CD4-positive, alpha-beta T cell treated with Interleukin-15 for 4 hours (primary cell): ENCODE results near the gene HEATR5B.
A peak's percentile ranks its signal among the peaks of the same experiment; 100 is the strongest.
"Not testable (repeated sequence)": the region's sequence is repeated elsewhere in the genome, so short reads cannot be mapped to it uniquely, and the experiment has no call there.

Experiments used
- DNase-seq: peaks from one replicate; pipeline ENCODE4 v3.0.0-alpha.2; 2020; ENCODE audit warnings: low spot score

HEATR5B gene

DNA sequence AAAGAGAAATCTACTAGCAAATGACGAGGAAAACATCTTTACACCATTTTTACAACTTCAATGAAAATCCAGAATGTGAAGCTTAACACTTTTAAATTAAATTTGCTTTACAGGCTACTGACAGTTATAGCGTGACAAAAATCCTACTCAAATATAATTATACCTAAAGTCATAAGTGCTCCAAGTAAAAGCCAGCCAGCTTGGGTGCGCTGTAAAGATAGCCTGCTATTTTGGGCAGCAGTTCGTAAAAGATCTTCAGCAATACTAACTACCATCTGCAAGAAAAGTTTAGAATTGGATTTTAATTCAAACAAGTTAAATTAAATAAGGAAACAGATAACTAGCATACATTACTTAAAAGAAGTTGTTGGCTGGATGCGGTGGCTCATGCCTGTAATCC, 22.4 kb downstream of the HEATR5B start:
- no peak for DNase-seq

DNA sequence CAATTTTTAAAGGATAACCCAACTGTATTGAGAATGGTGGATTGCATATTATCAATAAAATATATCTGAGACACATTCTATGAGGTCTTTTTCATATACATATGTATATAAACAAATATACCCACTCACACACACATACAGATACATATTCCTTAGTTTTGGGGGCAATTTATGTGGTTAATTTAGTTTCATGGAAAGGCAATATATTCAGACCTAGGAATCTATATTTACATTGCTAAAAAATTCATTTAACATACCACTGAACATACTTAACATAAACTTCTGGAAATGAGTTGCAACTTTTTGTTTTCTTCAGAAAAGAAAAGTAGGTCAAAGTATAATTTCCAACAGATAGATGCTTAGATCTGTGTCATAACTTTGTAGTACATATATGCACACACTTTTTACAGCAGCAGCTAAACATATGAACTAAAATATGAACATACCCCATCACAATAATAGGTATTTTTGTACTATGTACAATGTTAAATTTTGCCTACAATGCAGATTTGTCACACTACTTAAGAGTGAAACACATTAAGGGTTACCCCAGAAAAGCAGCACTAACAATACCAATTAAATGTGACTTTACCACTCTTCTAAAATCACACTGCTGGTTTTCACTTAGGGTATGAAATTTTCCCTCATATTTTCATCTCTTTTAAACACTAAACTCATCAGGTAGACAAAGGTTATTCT, 23.0 kb downstream of the HEATR5B start:
- no peak for DNase-seq

DNA sequence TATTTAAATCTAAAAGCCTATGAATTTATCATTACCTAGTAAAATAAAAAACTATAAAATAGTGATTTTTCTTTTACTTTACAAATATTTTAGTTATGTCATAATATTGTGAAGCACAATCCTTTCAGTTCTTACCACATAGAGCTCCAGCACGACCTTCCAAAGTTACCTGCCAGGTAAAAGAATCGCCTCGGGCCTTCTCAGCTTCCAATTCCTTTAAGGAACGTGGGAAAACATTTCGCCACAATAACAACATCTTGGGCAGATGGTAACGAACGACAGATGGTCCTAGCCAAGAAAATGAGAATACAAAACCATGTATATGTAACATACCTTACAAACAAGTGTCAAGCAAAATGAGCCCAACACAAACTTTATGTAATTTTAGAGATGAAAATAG, 23.7 kb downstream of the HEATR5B start:
- no peak for DNase-seq

DNA sequence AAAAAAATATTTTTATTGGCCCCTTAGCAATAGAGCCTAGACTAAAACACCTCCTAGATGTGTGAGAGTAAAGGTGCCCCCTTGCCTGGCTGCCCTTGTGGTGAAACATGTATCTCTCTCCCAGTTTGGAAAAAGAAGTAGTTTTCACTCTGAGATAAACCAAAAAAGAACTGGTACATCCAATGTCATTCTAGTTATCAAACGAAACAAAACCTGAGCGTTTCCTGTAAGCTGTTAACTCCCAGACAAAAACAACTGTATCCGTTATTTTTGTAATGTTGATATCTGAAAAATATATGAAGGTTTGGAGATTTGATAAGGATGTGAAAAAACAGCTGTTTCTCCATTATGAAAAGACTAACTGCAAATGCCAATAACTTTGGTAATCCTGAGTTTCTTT, 24.3 kb downstream of the HEATR5B start:
- no peak for DNase-seq

DNA sequence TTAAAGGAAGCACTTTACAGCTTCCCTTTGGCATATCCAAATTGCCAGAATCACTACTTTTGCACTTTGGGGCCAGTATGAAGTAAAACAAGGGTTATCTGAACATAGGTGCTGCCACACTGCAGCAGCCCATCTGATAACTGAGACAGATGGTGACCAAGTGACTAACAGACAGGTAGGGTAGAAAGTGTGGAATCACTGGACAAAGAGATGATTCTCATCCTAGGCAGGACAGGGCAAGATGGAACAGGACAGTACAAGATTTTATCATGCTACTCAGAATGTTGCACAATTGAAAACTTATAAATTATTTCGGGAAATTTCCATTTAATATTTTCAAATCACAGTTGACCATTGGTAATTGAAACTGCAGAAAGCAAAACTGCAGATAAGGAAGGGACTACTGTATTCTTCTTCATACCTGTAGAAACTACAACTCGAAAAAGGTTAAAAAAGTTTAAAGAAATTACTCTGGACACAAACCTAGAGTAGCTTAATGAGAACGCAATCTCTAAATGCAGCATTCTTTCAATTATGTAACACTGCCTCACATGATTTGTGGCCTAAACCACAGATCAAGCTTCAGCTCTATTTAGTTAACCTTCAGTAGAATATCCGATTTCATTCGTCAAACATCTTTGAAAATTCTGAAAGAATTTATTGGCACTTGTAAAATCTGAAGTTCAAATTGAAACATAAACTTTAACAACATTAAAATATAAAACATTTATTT, 31.4 kb downstream of the HEATR5B start:
- no peak for DNase-seq

DNA sequence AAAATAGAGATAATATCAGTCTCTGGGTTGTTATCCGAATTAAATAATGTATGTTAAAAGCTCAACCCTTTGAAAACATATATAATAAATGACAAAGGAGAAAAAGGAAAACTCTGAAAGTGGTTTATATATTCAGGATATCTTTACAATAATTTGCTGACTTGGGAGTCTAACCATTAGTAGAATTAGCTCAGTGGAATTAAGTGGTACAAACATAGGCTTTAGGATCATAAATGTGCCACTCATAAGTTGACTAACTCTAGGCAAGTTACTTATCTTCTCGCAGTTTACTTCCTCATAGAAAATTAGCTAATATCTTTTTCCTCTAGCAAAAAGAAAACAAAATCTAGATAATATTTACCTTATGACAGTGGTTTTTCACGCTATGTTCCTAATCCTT, 44.6 kb downstream of the HEATR5B start:
- DNase-seq: no peak

DNA sequence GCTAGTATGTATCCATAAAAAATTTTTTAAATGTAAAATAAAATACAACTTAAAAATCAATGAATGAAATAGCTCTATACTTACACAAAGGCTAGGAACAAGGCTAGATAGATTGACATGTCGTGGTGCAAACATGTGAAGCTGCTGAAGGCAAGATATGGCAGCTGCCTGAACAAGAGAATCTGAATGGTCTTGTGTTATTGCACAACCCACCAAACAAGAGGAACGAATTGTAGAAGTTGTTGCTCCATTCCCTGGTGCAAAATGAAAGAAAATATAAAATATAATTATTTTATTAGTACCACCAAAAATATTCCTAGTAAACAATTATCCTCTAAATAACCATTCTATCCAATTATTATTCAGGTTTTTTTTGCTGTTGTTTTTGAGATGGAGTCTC, 46.4 kb downstream of the HEATR5B start:
- DNase-seq: no peak

DNA sequence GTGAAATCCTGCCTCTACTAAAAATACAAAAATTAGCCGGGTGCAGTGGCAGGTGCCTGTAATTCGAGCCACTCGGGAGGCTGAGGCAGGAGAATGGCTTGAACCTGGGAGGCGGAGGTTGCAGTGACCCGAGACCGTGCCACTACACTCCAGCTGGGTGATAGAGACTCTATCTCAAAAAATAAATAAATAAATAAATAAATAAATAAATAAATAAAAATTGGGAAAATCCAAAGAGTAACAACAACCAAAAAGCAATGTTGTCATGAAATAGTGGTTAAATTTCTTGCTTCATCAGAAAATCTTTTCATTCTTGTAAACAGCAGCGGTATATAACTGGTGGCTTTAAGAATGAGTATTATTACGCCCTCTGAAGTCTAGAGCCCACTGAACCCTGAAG, 54.4 kb downstream of the HEATR5B start:
- no peak for DNase-seq

DNA sequence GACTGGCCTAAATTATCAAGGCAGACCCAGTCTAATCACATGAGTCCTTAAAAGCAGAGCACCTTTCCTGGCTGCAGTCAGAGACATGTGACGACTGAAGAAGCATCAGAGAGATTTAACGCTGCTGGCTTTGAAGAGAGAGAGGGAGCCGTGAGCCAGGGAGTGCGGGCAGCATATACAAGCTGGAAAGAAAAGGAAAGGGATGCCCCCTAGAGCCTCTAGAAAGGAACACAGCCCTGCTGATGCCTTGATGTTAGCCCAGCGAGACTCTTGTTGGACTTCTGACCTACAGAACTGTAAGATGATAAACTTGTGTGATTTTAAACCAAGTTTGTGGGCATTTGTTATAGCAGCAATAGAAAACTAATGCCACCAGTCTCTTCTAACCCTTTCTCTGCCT, 58.1 kb downstream of the HEATR5B start:
- no peak for DNase-seq

DNA sequence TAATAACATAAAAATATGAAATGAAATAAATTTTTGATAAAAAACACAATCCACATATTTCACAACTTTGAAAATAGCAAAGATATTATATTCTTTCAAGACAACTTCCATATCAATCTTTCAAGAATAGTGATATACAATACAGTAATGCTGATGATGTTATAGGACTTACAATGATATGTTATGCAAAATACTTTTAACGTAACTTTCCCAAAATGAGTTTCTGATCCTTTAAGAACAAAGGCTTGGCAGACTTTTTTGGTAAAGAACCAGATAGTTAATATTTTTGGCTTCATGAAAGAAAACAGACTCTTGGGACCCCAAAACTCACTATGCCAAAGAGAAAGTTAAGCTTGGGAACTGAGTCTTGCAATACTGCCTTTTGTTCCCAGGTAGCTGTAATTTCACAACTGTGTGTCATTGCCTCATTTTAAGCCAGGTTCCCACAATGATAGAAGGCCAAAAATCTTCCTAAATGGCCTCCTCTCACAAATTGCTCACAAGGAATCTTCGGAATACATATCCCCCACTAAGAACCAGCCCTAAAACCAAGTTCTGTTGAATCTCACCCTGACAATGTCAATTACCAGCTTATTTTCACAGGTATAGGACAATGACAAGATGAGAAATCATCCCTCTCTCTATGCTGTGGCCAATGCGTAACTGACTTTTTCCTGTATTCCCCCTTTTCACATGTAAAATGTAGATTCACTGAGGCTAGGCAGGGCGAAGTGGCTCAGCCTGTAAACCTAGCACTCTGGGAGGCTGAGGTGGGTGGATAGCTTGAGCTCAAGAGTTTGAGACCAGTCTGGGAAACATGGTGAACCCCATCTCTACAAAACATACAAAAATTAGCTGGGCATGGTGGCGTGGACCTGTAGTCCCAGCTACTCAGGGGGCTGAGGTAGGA, 63.0 kb downstream of the HEATR5B start:
- DNase-seq: no peak

DNA sequence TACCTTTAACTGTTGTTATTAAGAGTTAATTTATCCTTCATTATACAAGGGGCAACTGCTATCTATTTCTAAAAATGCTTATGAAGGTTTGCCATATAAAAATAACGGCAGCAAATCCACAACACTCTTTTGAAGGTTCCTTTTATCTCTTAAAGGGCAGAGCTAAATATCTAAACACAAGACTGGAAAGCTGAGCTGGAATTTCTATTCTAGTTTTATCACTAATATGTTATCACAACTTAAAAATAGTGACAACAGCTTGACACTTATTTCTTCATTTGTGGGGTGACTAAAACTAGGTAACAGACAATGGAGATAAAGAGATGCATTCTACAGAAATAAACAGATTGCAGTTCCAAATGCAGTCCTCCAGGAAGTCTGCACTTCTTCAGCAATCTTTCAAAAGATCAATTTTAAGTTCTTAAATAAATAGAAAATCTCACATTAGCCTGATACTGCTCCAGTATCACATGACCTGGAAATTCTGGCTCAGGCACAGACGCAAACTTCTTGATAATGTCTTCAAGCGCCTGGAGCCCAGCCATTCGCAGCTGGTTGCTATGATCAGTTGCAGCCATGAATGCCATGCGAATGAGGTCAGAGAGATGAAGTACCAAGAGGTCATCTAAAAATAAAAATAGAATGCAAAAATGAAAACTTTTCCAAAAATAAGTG, 63.8 kb downstream of the HEATR5B start:
- no peak for DNase-seq

DNA sequence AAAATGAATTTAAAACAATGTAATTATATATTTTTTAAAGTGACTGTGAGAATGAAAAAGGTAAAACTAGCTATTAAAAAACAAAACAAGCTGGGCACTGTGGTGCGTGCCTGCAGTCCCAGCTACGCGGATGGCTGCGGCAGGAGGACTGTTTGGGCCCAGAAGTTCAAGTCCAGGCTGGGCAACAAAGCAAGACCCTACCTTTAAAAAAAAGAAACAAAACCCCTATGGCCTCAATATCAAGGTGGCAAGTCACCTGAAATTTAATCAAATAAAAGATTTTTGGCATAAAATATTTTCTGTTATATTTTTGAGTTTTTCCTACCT, 70.9 kb downstream of the HEATR5B start:
- DNase-seq: no peak

DNA sequence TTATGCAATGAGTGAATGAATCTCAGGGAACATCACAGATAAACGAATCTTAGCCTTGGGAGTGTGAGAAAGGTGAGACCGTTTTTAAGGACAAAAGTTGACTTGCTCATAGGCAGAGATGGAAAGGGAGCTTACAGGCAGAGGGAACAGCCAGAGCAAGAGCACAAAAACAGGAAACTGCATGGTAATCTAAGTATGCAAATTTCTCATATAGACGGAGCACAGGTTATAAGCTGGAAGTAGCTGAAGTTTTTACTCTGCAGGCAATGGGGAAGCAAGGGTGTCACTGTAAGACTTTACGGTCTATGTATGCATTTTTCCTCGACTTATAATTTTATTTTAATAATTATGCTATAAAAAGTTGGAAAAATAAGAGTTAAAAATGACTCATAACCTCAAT, 73.0 kb downstream of the HEATR5B start:
- DNase-seq: no peak

DNA sequence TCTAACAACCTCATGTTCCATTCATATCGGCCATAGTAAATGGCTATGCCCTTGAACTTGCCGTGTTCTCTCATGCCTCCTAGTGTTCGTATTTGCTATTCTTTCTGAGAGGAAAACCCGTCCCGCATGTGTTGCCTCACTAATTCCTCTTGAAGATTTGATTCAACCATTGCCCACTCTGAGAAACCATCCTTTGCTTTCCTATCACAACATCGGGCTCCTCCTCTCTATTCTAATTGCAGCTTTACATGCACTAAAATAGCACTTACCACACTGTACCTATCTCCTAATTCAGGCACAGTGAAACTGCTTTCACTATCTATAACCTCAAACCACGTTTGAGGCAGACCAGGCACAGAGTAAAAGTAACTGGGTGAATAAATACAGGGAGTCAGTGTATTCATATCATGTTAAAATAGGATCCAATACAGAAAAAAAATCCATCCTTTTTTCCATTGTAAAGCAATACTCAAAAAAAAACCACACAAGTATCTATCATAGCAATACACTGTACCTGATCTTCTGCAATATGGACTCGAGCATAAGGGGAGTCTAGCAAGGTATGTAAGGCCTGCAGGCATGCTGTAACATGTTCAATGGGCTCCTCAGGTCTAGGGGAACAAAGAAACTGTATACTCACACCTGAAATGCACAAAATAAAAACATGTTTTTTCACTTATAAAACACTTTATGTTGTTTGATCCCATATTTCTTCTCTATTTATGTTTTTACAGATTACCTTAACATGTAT, 78.9 kb downstream of the HEATR5B start:
- DNase-seq: peak; percentile 28

DNA sequence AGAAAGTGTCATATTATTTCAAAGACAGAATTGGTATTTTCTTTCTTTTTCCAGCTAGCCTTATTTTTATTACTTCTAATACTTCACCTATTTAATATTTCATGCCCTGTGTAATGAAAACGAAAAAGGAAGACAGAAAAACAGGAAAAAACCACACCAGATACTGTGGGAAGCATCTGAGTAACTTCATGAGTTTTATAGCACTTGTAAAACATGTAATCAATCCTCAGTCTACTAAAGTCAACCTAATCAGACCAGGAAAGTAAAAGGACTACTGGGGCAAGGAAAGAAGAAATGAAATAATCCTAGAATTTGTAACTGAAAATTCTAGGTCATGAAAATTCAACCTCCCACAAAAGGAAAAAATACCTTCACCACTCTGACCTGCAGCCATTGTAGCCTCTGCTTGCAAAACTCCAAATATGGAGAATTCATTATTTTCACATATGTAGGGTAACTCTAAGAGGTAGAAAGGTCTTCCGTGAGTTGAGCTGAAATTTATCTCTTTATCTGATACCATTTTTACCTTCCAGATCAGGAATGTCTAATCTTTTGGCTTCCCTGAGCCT, 83.1 kb downstream of the HEATR5B start:
- DNase-seq: no peak

DNA sequence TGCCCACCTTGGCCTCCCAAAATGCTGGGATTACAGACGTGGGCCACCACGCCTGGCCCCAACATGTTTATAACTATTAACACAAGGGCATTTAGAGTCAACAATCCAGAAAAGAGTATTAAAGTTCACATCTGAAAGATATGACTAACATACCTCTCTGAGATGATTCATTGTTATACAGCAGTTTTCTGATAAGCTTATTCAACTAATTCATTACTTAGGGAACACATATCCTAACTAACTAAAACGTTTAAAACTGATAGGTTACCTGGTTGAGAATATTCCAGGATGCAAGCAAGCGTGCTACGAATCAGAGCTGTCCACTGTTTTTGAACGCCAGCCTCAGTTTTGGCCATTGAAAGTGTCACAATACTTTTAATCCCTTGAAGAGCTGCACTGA, 83.9 kb downstream of the HEATR5B start:
- no peak for DNase-seq

DNA sequence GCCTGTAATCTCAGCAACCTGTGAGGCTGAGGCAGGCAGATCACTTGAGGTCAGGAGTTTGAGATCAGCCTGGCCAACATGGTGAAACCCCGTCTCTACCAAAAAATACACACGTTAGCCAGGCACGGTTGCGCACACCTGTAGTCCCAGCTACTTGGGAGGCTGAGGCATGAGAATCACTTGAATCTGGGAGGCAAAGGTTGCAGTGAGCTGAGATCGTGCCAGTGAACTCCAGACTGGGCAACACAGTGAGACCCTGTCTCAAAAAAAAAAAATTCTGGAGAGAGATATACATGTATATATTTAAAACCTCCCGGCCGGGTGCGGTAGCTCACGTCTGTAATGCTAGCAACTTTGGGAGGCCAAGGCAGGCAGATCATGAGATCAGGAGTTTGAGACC, 84.8 kb downstream of the HEATR5B start:
- DNase-seq: not testable (repeated sequence)

DNA sequence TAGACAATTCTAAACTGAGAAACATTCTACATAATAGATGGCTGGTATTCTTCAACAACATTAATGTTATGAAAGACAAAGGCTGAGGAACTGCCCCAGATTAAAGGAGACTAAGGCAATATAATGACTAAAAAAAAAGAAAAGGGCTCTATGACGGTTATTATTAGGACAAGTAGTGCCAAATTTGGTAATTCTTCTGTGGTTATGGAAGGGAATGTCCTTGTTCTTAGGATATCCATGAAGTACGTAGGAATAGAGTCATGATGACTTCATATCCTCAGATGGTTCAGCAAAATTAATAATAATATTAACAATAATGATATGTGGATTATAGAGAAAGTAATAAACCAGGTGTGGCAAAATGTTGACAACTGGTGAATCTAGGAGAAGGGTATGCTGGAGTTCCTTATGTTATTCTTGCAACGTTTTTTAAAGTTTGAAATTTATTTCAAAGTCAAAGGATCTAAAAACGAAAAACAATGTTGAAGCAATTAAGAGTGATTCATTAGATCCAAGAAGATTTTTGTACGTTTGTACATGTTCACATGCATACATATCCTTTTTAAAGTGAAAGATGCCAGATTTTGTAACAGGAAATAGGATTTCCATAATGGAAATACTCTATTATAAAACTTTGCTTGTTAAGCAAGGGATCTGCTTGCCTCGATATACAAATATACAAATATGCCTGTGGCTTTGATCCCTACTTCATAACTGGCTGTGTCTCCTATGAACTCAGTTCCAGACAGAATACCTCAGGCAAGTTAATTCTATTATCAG, 90.1 kb downstream of the HEATR5B start:
- DNase-seq: no peak

DNA sequence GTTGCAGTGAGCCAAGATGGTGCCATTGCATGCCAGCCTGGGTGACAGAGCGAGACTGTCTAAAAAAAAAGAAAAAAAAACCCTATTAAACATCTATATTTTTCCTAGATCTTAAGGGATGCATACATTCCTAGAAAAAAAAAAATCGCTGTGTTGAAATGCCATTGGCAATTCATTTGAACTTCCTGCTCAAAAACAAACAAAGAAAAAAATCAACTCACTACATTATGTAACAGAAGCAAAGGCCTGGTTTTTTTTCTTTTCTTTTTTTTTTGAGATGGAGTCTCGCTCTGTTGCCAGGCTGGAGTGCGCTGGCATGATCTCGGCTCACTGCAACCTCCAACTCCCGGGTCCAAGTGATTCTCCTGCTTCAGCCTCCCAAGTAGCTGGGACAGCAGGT, 96.2 kb downstream of the HEATR5B start:
- DNase-seq: no peak

DNA sequence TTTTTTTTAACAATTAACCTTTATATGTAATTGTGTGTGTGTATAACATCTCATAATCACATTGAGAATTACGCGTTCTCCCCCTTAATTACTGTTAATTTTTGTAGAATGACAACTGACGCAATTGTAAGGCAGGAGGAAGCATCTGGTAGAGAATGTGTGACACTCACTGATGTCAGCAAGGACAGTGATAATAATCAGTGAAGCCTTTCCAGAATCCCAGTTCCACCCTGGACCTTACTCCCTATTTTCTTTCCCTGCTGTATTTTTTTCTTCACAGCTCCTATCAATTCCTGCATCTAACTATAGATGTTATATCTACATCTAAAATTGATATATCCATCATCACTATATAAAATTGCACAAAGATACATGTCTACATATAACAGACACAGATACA, 101.7 kb downstream of the HEATR5B start:
- no peak for DNase-seq

DNA sequence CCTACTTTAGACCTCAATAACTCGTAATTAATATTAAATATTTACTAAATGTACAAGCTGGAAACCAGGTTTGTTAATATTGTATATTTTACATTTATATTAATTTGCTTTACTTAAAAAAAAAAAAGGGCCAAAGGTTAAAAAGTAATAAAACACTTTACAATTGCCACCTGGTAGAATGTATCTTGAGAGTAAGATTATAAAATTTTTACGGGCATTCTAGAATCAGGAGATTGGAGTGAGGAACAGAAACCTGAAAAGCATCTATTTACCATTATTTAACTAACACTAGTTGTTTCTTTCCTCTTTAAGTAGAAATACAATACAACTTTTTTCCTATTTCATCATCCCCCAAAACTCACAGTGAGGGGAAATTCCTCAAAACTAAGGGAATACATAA, 102.3 kb downstream of the HEATR5B start:
- no peak for DNase-seq
